HepG2 (cell line): ENCODE results near the gene MEG3. TPM values are rescaled to one million over a fixed set of nuclear protein-coding genes. Genes with fewer than 3 reads are reported as not detected.

Experiments
- RFXAP ChIP-seq: sonication (generic); formaldehyde crosslinking; IDR thresholded peaks from 2 replicates; pipeline ENCODE4 v1.4.0; 2020; ENCODE audit warnings: missing genetic modification reagents, borderline replicate concordance
- YEATS4 ChIP-seq: sonication (generic); formaldehyde crosslinking; IDR thresholded peaks from 2 replicates; pipeline ENCODE4 v1.4.0; 2020; ENCODE audit warnings: missing genetic modification reagents, borderline replicate concordance
- ZFX ChIP-seq: sonication (generic); formaldehyde crosslinking; IDR thresholded peaks from 2 replicates; pipeline ENCODE4 v1.4.0; 2020; ENCODE audit warnings: mild to moderate bottlenecking, low read depth, missing genetic modification reagents, moderate library complexity
- ZMYM2 ChIP-seq: sonication (generic); formaldehyde crosslinking; IDR thresholded peaks from 2 replicates; pipeline ENCODE4 v1.8.0; 2022; ENCODE audit warnings: mild to moderate bottlenecking, missing genetic modification reagents
- ZNF121 ChIP-seq: sonication (generic); formaldehyde crosslinking; IDR thresholded peaks from 2 replicates; pipeline ENCODE4 v1.5.0; 2020; ENCODE audit warnings: mild to moderate bottlenecking, missing genetic modification reagents
- ZNF879 ChIP-seq: sonication (generic); formaldehyde crosslinking; IDR thresholded peaks from 2 replicates; pipeline ENCODE4 v1.8.1; 2023; ENCODE audit warnings: missing genetic modification reagents
- polyA plus RNA-seq, 8 experiments: library from polyadenylated mRNA; depleted of rRNA in 3 of 8; stranded (reverse) in 7 of 8; unstranded in 1 of 8; fragments of >200 nt; fragmentation: Illumina TruSeq in 4 of 8; extraction: Trizol in 4 of 8; gene quantifications; 2 replicates each; pipeline versions ENCODE4 v1.2.1 to v1.2.3, GENCODE V29; 2011 to 2016; ENCODE audit warnings: low read depth in 4 of 8, missing spikeins in 1 of 8, mixed read lengths in 1 of 8; ENCODE audit not compliant: insufficient read depth in 1 of 8
- total RNA-seq, 5 experiments: library from RNA; depleted of rRNA; stranded (reverse); fragments of >200 nt; fragmentation: Illumina TruSeq; extraction: Trizol; gene quantifications; 2 replicates each; pipeline ENCODE4 v1.2.3, GENCODE V29; 2016; ENCODE audit warnings: low read depth in 1 of 5
- TF ChIP-seq, protein P1 (sequence below): sonication (generic); formaldehyde crosslinking; conservative IDR thresholded peaks from 2 replicates; pipeline ENCODE4 v1.8.0; 2022; ENCODE audit warnings: mild to moderate bottlenecking, moderate library complexity, missing genetic modification reagents
- TF ChIP-seq, protein P2 (sequence below): IDR thresholded peaks from 2 replicates; pipeline ENCODE4 v1.6.1; 2016; ENCODE audit warnings: mild to moderate bottlenecking, missing biosample characterization, missing genetic modification reagents
- TF ChIP-seq, protein P3 (sequence below): sonication (generic); formaldehyde crosslinking; IDR thresholded peaks from 2 replicates; pipeline ENCODE4 v1.4.0; 2020; ENCODE audit warnings: missing genetic modification reagents, borderline replicate concordance
- TF ChIP-seq, protein P4 (sequence below): sonication (generic); formaldehyde crosslinking; IDR thresholded peaks from 2 replicates; pipeline ENCODE4 v1.5.0; 2020; ENCODE audit warnings: missing genetic modification reagents
- TF ChIP-seq, protein P5 (sequence below): sonication (generic); formaldehyde crosslinking; IDR thresholded peaks from 2 replicates; pipeline ENCODE4 v1.5.1; 2020; ENCODE audit warnings: mild to moderate bottlenecking, missing genetic modification reagents, borderline replicate concordance

Gene MEG3
- total and polyA plus RNA-seq, 2 of the 13 experiments (the other 11 are each of a cell fraction or from before 2014, with no cell fraction given) = 0.17 TPM; not detected in 1

DNA sequence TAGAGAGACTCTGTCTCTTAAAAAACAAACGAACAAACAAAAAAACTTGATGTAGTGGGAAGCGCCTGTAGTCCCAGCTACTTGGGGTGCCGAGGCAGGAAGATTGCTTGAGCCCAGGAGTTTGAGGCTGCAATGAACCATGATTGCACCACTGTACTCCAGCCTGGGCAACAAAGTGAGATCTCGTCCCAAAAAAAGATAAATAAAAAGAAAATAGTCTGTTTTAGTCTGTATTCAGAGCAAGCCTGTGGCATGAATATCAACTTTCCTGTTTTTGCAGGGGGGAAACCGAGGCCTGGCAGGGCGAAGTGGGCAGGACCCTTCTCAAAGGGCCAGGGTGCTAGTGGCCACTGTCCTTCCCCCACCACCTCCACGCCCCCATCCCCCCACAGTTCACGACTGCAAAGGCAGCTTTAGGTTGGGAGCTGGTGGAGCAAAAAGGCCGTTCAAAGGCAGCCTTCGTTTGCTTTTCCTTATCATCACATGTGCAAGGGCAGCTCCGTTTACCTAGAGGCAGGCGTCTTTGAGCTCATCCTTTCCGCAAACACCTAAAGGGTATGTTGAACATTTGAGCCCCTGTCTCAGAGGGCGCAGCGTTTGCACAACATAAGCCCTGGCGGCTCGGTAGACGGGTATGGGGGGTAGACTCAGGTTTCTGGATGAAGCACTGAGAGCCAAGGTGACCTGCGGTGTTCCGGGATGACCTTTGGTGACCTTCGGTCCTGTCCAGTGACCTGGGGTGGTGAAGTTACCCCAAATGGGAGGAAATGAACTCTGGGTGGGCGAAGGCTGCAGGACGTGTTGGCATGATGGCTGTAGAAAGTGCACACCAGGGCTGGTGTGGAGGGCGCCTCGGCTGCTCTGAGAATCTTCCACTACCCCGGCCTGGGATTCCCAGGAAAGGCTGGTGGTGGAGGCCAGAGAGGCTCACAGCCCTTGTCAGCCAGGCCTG lies 8.7 kb upstream of the MEG3 start (continued):
- TF ChIP-seq, protein P1, sequence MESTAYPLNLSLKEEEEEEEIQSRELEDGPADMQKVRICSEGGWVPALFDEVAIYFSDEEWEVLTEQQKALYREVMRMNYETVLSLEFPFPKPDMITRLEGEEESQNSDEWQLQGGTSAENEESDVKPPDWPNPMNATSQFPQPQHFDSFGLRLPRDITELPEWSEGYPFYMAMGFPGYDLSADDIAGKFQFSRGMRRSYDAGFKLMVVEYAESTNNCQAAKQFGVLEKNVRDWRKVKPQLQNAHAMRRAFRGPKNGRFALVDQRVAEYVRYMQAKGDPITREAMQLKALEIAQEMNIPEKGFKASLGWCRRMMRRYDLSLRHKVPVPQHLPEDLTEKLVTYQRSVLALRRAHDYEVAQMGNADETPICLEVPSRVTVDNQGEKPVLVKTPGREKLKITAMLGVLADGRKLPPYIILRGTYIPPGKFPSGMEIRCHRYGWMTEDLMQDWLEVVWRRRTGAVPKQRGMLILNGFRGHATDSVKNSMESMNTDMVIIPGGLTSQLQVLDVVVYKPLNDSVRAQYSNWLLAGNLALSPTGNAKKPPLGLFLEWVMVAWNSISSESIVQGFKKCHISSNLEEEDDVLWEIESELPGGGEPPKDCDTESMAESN (CRISPR knock-in tag) = peak; percentile 61; the same call in 1 of the 2 replicates
- TF ChIP-seq ZFX (CRISPR knock-in tag) (peak; percentile 50), YEATS4 (CRISPR knock-in tag) (peak; percentile 90), RFXAP (CRISPR knock-in tag) (0 out of 2 replicates have a peak, but pooled peaks have one; percentile 68), ZNF879 (CRISPR knock-in tag) (peak; percentile 72; the same call in 1 of the 2 replicates), ZNF121 (CRISPR knock-in tag) (peak; percentile 36), ZMYM2 (CRISPR knock-in tag) (peak; percentile 65)
- TF ChIP-seq, protein P2, sequence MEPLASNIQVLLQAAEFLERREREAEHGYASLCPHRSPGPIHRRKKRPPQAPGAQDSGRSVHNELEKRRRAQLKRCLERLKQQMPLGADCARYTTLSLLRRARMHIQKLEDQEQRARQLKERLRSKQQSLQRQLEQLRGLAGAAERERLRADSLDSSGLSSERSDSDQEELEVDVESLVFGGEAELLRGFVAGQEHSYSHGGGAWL (CRISPR knock-in tag) = no peak
- TF ChIP-seq, protein P3, sequence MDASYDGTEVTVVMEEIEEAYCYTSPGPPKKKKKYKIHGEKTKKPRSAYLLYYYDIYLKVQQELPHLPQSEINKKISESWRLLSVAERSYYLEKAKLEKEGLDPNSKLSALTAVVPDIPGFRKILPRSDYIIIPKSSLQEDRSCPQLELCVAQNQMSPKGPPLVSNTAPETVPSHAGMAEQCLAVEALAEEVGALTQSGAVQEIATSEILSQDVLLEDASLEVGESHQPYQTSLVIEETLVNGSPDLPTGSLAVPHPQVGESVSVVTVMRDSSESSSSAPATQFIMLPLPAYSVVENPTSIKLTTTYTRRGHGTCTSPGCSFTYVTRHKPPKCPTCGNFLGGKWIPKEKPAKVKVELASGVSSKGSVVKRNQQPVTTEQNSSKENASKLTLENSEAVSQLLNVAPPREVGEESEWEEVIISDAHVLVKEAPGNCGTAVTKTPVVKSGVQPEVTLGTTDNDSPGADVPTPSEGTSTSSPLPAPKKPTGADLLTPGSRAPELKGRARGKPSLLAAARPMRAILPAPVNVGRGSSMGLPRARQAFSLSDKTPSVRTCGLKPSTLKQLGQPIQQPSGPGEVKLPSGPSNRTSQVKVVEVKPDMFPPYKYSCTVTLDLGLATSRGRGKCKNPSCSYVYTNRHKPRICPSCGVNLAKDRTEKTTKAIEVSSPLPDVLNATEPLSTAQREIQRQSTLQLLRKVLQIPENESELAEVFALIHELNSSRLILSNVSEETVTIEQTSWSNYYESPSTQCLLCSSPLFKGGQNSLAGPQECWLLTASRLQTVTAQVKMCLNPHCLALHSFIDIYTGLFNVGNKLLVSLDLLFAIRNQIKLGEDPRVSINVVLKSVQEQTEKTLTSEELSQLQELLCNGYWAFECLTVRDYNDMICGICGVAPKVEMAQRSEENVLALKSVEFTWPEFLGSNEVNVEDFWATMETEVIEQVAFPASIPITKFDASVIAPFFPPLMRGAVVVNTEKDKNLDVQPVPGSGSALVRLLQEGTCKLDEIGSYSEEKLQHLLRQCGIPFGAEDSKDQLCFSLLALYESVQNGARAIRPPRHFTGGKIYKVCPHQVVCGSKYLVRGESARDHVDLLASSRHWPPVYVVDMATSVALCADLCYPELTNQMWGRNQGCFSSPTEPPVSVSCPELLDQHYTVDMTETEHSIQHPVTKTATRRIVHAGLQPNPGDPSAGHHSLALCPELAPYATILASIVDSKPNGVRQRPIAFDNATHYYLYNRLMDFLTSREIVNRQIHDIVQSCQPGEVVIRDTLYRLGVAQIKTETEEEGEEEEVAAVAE (CRISPR knock-in tag) = peak; percentile 74; the same call in 1 of the 2 replicates
- TF ChIP-seq, protein P4, sequence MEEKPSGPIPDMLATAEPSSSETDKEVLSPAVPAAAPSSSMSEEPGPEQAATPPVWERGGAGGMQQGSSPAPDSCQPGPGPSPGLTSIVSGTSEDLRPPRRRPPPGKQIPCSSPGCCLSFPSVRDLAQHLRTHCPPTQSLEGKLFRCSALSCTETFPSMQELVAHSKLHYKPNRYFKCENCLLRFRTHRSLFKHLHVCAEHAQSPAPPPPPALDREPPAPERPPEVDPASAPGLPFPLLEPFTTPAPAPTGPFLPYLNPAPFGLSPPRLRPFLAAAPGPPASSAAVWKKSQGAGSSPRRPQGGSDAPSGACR (CRISPR knock-in tag) = peak; percentile 63; the same call in 1 of the 2 replicates
- TF ChIP-seq, protein P5, sequence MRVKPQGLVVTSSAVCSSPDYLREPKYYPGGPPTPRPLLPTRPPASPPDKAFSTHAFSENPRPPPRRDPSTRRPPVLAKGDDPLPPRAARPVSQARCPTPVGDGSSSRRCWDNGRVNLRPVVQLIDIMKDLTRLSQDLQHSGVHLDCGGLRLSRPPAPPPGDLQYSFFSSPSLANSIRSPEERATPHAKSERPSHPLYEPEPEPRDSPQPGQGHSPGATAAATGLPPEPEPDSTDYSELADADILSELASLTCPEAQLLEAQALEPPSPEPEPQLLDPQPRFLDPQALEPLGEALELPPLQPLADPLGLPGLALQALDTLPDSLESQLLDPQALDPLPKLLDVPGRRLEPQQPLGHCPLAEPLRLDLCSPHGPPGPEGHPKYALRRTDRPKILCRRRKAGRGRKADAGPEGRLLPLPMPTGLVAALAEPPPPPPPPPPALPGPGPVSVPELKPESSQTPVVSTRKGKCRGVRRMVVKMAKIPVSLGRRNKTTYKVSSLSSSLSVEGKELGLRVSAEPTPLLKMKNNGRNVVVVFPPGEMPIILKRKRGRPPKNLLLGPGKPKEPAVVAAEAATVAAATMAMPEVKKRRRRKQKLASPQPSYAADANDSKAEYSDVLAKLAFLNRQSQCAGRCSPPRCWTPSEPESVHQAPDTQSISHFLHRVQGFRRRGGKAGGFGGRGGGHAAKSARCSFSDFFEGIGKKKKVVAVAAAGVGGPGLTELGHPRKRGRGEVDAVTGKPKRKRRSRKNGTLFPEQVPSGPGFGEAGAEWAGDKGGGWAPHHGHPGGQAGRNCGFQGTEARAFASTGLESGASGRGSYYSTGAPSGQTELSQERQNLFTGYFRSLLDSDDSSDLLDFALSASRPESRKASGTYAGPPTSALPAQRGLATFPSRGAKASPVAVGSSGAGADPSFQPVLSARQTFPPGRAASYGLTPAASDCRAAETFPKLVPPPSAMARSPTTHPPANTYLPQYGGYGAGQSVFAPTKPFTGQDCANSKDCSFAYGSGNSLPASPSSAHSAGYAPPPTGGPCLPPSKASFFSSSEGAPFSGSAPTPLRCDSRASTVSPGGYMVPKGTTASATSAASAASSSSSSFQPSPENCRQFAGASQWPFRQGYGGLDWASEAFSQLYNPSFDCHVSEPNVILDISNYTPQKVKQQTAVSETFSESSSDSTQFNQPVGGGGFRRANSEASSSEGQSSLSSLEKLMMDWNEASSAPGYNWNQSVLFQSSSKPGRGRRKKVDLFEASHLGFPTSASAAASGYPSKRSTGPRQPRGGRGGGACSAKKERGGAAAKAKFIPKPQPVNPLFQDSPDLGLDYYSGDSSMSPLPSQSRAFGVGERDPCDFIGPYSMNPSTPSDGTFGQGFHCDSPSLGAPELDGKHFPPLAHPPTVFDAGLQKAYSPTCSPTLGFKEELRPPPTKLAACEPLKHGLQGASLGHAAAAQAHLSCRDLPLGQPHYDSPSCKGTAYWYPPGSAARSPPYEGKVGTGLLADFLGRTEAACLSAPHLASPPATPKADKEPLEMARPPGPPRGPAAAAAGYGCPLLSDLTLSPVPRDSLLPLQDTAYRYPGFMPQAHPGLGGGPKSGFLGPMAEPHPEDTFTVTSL (CRISPR knock-in tag) = peak; percentile 94
